ENCODE results near the gene ARHGDIA. TPM values are rescaled to one million over a fixed set of nuclear protein-coding genes. Genes with fewer than 3 reads are reported as not detected.
A peak's percentile ranks its signal among the peaks of the same experiment; 100 is the strongest.

The ARHGDIA gene
- total RNA-seq, 2 experiments from 2014 or later: 265 to 715 TPM

DNA sequence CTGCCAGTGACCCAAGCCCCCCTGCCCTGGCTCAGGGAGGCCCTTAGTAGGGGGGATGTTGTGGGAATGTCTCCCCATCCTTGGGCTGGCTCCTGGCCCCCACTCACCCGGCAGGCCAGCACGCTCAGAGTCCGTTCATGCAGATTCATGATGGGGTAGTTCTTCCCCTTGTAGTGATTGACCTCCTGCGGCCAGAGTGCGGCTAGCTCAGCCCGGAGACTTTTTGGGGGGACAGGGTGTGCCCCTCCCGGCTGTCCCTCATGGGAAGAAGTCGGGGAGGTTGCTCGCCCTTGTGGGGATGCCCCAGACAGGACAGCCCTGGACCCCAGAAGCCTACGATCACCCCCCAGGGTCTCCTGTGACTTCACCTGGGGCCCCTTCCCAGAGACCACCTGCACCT, 34.9 kb upstream of the ARHGDIA start:
- CTCF ChIA-PET (ENCODE audit: unreplicated experiment): no interaction called here
- Histone ChIP-seq H3K36me3 (ENCODE audit: insufficient read depth, low read length) (peaks cover 32% of the 10 kb centered on the region; the same call in 1 of the 2 replicates), H3K4me3 (ENCODE audit: low read depth, low read length, poor library complexity, severe bottlenecking) (no peak overlapping the region), H3K9me3 (ENCODE audit: low read length) (no peaks in the 10 kb centered on the region), H3K79me2 (ENCODE audit: insufficient read depth, low read depth, low read length) (peaks cover 5% of the 10 kb centered on the region; the same call in 1 of the 2 replicates), H3K9me2 (ENCODE audit: insufficient read depth, low read length) (no peaks in the 10 kb centered on the region), H4K20me1 (ENCODE audit: insufficient read depth, low read length) (no peaks in the 10 kb centered on the region; the same call in 1 of the 2 replicates), H3K4me1 (ENCODE audit: insufficient read depth, low read length, poor library complexity, severe bottlenecking) (peaks cover 9% of the 10 kb centered on the region), H3K4me2 (ENCODE audit: low read length) (no peak overlapping the region), H2AFZ (ENCODE audit: low read length) (no peak overlapping the region), H3K27ac (ENCODE audit: low read depth, low read length, poor library complexity, severe bottlenecking) (no peak overlapping the region)
- DNase-seq (ENCODE audit: low spot score): no peak
- TF ChIP-seq CTCF (conservative IDR thresholded peaks at IDR 0.05; ENCODE audit: low read length): no peak
- TF ChIP-seq EZH2phosphoT487 (IDR thresholded peaks at IDR 0.05; ENCODE audit: borderline replicate concordance, low read depth, low read length): no peak
- intact Hi-C loops (cut with micrococcal nuclease; ENCODE audit: unreplicated experiment): no loop called here
- POLR2A ChIA-PET: no interaction called here
- no TSS peak for BruUV-seq (replicated peaks)

- CTCF ChIA-PET (ENCODE audit: unreplicated experiment): no interaction called here
- intact Hi-C loops (cut with micrococcal nuclease; ENCODE audit: unreplicated experiment): no loop called here
- Histone ChIP-seq H3K79me2 (ENCODE audit: insufficient read depth, low read depth, low read length) (peaks cover 3% of the 10 kb centered on the region; the same call in 1 of the 2 replicates), H3K9me3 (ENCODE audit: low read length) (no peaks in the 10 kb centered on the region), H3K9me2 (ENCODE audit: insufficient read depth, low read length) (no peaks in the 10 kb centered on the region), H4K20me1 (ENCODE audit: insufficient read depth, low read length) (no peaks in the 10 kb centered on the region; the same call in 1 of the 2 replicates), H3K36me3 (ENCODE audit: insufficient read depth, low read length) (peaks cover 37% of the 10 kb centered on the region; the same call in 1 of the 2 replicates), H3K4me3 (ENCODE audit: low read depth, low read length, poor library complexity, severe bottlenecking) (no peak overlapping the region), H3K4me2 (ENCODE audit: low read length) (no peak overlapping the region), H3K27ac (ENCODE audit: low read depth, low read length, poor library complexity, severe bottlenecking) (no peak overlapping the region), H3K4me1 (ENCODE audit: insufficient read depth, low read length, poor library complexity, severe bottlenecking) (peaks cover 7% of the 10 kb centered on the region), H2AFZ (ENCODE audit: low read length) (no peak overlapping the region)
- DNase-seq (ENCODE audit: low spot score): no peak
- TF ChIP-seq CTCF (conservative IDR thresholded peaks at IDR 0.05; ENCODE audit: low read length): no peak
- TF ChIP-seq EZH2phosphoT487 (IDR thresholded peaks at IDR 0.05; ENCODE audit: borderline replicate concordance, low read depth, low read length): no peak
- BruUV-seq (replicated peaks): no TSS peak
- POLR2A ChIA-PET: no interaction called here
Observed at GRCh38 chr17:81905424-81905875, 34.3 kb upstream of the ARHGDIA start.

DNA sequence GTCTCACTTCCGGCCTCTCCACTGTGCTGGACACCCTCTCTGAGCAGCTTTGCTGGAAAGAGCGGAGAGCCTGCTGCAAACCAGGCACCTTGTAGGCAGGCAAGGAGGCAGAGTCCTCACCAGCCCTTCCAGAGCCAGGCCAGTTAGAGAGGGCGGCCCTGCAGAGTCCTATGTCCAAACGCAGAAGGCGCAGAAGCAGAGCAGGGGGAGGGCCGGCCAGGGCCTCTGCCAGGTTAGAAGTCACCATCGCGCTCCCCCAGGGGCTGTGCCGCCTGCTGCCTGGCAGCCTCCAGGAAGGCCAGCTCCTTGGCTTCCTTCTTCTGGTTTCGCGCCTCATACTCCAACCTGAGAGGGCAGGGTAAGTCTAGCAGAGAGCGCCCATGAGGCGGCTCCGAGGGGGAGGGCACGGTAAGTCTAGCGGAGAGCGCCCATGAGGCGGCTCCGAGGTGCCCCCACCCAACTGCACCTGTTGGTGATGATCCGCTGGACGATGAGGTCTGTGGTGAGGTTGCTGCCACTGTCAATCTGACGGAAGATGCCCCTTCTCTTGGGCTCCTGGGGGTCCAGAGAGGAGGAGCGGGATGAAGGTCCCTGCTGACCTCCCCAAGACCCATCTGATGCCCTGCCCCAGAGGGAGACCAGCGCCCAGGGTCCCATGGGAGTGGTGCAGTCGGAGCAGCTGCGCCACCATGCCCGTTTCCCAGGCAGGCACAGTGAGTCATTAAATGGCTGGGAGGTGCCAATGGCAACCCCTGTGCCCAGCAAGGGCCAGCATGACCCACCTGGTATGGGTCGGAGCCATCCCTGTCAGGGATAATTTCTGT, 33.7 kb upstream of the ARHGDIA start:
- Histone ChIP-seq H3K4me3 (ENCODE audit: low read depth, low read length, poor library complexity, severe bottlenecking) (no peak overlapping the region), H4K20me1 (ENCODE audit: insufficient read depth, low read length) (no peaks in the 10 kb centered on the region; the same call in 1 of the 2 replicates), H3K9me3 (ENCODE audit: low read length) (no peaks in the 10 kb centered on the region), H3K27ac (ENCODE audit: low read depth, low read length, poor library complexity, severe bottlenecking) (no peak overlapping the region), H2AFZ (ENCODE audit: low read length) (no peak overlapping the region), H3K9me2 (ENCODE audit: insufficient read depth, low read length) (no peaks in the 10 kb centered on the region), H3K4me1 (ENCODE audit: insufficient read depth, low read length, poor library complexity, severe bottlenecking) (peaks cover under 1% of the 10 kb centered on the region), H3K79me2 (ENCODE audit: insufficient read depth, low read depth, low read length) (no peaks in the 10 kb centered on the region), H3K36me3 (ENCODE audit: insufficient read depth, low read length) (peaks cover 43% of the 10 kb centered on the region; the same call in 1 of the 2 replicates), H3K4me2 (ENCODE audit: low read length) (no peak overlapping the region)
- no peak for DNase-seq (ENCODE audit: low spot score)
- intact Hi-C loops (cut with micrococcal nuclease; ENCODE audit: unreplicated experiment): no loop called here
- ChIA-PET POLR2A (no interaction called here), CTCF (ENCODE audit: unreplicated experiment) (no interaction called here)
- no peak for TF ChIP-seq EZH2phosphoT487 (IDR thresholded peaks at IDR 0.05; ENCODE audit: borderline replicate concordance, low read depth, low read length)
- no peak for TF ChIP-seq CTCF (conservative IDR thresholded peaks at IDR 0.05; ENCODE audit: low read length)
- TSS peak; percentile 58 for BruUV-seq (replicated peaks)
